ENCODE measurements around the gene RNF207. TPM values are rescaled to one million over a fixed set of nuclear protein-coding genes. Genes with fewer than 3 reads are reported as not detected.

The RNF207 gene
- total RNA-seq, 2 donors from 2014 or later, result 28.9 to 53.0 TPM

DNA sequence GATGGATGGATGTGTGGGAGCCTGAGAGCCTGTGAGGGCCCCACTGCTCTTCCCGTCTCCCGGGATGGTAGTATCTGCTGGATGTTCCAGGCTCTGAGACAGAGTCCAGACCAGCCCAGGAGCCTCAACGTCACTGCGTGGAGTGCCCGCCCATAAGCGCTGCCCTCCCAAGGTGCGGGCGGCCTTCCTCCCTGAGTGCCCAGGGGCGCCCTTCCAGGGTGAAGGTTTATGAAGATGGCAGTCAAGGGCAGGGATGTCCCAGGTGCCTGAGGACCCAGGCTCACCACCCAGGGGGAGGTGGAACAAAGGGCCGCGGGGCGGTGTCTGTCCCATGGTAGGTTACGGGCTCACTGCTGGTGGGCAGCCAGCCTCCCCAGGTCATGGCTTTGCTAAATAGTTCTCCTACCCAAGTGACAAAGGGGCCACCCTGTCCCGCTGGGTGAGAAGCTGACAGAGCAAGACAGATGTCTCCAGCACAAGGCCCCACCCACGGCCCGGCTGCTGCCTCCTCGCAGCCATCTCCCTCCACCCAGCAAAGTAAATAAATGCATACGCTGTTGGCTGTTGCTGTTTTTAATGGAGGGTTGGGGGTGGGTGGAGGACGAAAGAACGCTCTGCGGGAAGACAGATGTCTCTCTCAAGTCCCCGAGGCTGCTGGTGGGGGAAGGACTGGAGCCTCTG lies 63.9 kb downstream of the RNF207 start:
- Histone ChIP-seq H3K36me3 (no peaks in the 10 kb centered on the region), H3K9me3 (no peaks in the 10 kb centered on the region), H3K4me3 (no peak overlapping the region), H3K4me1 (no peaks in the 10 kb centered on the region), H3K27ac (no peak overlapping the region), H3K27me3 (no peaks in the 10 kb centered on the region)
- DNase-seq (ENCODE audit: low spot score), result no peak
- TF ChIP-seq, protein P1, sequence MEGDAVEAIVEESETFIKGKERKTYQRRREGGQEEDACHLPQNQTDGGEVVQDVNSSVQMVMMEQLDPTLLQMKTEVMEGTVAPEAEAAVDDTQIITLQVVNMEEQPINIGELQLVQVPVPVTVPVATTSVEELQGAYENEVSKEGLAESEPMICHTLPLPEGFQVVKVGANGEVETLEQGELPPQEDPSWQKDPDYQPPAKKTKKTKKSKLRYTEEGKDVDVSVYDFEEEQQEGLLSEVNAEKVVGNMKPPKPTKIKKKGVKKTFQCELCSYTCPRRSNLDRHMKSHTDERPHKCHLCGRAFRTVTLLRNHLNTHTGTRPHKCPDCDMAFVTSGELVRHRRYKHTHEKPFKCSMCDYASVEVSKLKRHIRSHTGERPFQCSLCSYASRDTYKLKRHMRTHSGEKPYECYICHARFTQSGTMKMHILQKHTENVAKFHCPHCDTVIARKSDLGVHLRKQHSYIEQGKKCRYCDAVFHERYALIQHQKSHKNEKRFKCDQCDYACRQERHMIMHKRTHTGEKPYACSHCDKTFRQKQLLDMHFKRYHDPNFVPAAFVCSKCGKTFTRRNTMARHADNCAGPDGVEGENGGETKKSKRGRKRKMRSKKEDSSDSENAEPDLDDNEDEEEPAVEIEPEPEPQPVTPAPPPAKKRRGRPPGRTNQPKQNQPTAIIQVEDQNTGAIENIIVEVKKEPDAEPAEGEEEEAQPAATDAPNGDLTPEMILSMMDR (IDR thresholded peaks at IDR 0.05), result no peak

DNA sequence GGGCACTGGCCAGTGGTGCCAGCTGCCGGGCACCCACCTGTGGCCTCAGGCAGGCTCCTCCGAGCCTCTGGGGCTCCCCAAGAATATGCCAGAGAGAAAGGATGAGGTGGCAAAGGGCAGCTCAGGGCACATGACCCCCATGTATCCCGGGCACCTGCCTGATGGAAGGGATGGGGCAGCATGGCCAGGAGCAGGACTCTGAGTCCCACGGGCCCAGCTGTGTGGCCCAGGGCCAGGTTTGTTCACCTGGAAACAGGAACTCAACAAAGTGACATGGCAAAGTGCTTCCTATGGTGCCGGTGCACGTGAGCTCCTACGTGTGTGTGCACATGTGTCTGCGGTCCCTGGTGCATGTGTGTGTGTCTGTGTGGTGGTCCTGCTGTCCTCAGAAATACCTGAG lies 64.5 kb downstream of the RNF207 start:
- TF ChIP-seq, protein P1 (IDR thresholded peaks at IDR 0.05), result no peak
- Histone ChIP-seq H3K4me3 (no peak overlapping the region), H3K4me1 (no peaks in the 10 kb centered on the region), H3K27me3 (no peaks in the 10 kb centered on the region), H3K36me3 (no peaks in the 10 kb centered on the region), H3K9me3 (no peaks in the 10 kb centered on the region), H3K27ac (no peak overlapping the region)
- DNase-seq (ENCODE audit: low spot score), result no peak

Other genes starting within 250 kb of the RNF207 start
- gene NPHP4, start 213.7 kb upstream of the RNF207 start, total RNA-seq, result 1 to 10 TPM; 3.0 to 4.3 TPM
- gene KCNAB2, start 160.2 kb upstream of the RNF207 start, total RNA-seq, result 10 to 100 TPM in 1 of 2 donors, 1 to 10 TPM in 1; 9.3 to 14.3 TPM
- 1 to 10 TPM in 1 of 2 donors, under 1 TPM in 1; 0.07 to 2.0 TPM for gene CHD5, start 25.8 kb upstream of the RNF207 start, total RNA-seq
- 100 to 1,000 TPM in 1 of 2 donors, 10 to 100 TPM in 1; 75.4 to 115 TPM for gene RPL22, start 6.5 kb upstream of the RNF207 start, total RNA-seq
- 10 to 100 TPM; 71.4 to 74.4 TPM for gene ICMT, start 29.8 kb downstream of the RNF207 start, total RNA-seq
- gene HES3, start 38.1 kb downstream of the RNF207 start, total RNA-seq, result not detected
- 10 to 100 TPM in 1 of 2 donors, 1 to 10 TPM in 1; 7.6 to 17.4 TPM for gene GPR153, start 55.0 kb downstream of the RNF207 start, total RNA-seq
- 10 to 100 TPM in 1 of 2 donors, 1 to 10 TPM in 1; 6.6 to 10.7 TPM for gene ACOT7, start 187.6 kb downstream of the RNF207 start, total RNA-seq
- gene HES2, start 213.8 kb downstream of the RNF207 start, total RNA-seq, result not detected
- under 1 TPM in 1 of 2 donors, not detected in 1; 0.47 TPM for gene ESPN, start 218.7 kb downstream of the RNF207 start, total RNA-seq